Activated B cell treated with CpG ODN at 0.5 μM for 24 hours (primary cell): ENCODE data around the gene SNORC. TPM values are rescaled to one million over a fixed set of nuclear protein-coding genes. Genes with fewer than 3 reads are reported as not detected.

Source experiments
- ATAC-seq: fragments of 200-7000 bp; cut with Tn5 transposase; one replicate; pipeline ENCODE4 v1.10.0; 2021; ENCODE audit warnings: low read depth, mild to moderate bottlenecking, moderate library complexity
- CTCF ChIA-PET: fragments of 350-600 bp; sonication (Branson Sonifier 250); formaldehyde crosslinking; loops from one replicate; lab custom pipeline; 2021; ENCODE audit warnings: antibody characterized with exemption; lab: Charles Lee
- POLR2A ChIA-PET: fragments of 350-600 bp; sonication (Branson Sonifier 250); formaldehyde crosslinking; loops from one replicate; lab custom pipeline; 2021; ENCODE audit warnings: antibody characterized with exemption; lab: Charles Lee
- DNase-seq: peaks from one replicate; pipeline ENCODE4 v3.0.0; 2022
- H3K27ac Mint-ChIP-seq: one replicate; pipeline ENCODE4 v1.8.0; 2020; ENCODE audit warnings: mixed read lengths
- H3K27me3 Mint-ChIP-seq: one replicate; pipeline ENCODE4 v1.8.0; 2021; ENCODE audit warnings: mixed read lengths
- H3K36me3 Mint-ChIP-seq: one replicate; pipeline ENCODE4 v1.8.0; 2021; ENCODE audit warnings: low read depth, mixed read lengths
- H3K4me1 Mint-ChIP-seq: one replicate; pipeline ENCODE4 v1.8.0; 2021; ENCODE audit warnings: mixed read lengths
- H3K4me3 Mint-ChIP-seq: one replicate; pipeline ENCODE4 v1.8.0; 2020; ENCODE audit warnings: mild to moderate bottlenecking, mixed read lengths
- H3K9me3 Mint-ChIP-seq: one replicate; pipeline ENCODE4 v1.8.0; 2020; ENCODE audit warnings: mixed read lengths
- CTCF ChIP-seq: fragments of 200-600 bp; IDR thresholded peaks from one replicate; pipeline ENCODE4 v1.8.0; 2022; ENCODE audit warnings: antibody characterized with exemption, mild to moderate bottlenecking
- intact Hi-C: fragments of 100-400 bp; cut with micrococcal nuclease; formaldehyde crosslinking; loops from one replicate; pipeline ENCODE4 v1.15.1; 2024
- total RNA-seq: library from RNA; stranded (reverse); gene quantifications from 2 replicates; pipeline ENCODE4 v1.2.3, GENCODE V29; 2022

The SNORC gene
- 0.88 and 2.1 TPM in 2 replicates for total RNA-seq

- Mint-ChIP-seq H3K9me3 (no peaks in the 10 kb centered on the region), H3K4me3 (no peak within 1 kb of the TSS), H3K36me3 (no peaks in the 10 kb centered on the region), H3K27ac (no peak within 1 kb of the TSS), H3K4me1 (peaks cover 7% of the 10 kb centered on the region), H3K27me3 (peaks cover 4% of the 10 kb centered on the region)
- CTCF ChIA-PET: interaction anchor here (0.6 kb wide), 1 partner anchor 49 kb away, joined by 4 read pairs; no protein-coding TSS in a partner anchor
- DNase-seq (no peak), ATAC-seq (no peak)
- intact Hi-C loops: no loop called here
- no peak for TF ChIP-seq CTCF
- POLR2A ChIA-PET: interaction anchor here (0.6 kb wide), 1 partner anchor 192 kb away, joined by 4 read pairs; no protein-coding TSS in a partner anchor
Measured at GRCh38 chr2:232870018-232870765, at the start of gene SNORC. TSS of gene SNORC (plus strand) at chr2:232870264. CDS start at chr2:232870342, 78 bp downstream.

- intact Hi-C loops: no loop called here
- H3K4me1 Mint-ChIP-seq: no peaks in the 10 kb centered on the region
- DNase-seq: no peak
- H3K36me3 Mint-ChIP-seq: peaks cover 78% of the 10 kb centered on the region
- POLR2A ChIA-PET: no interaction called here
- H3K4me3 Mint-ChIP-seq: no peak overlapping the region
- no peaks in the 10 kb centered on the region for H3K9me3 Mint-ChIP-seq
- H3K27me3 Mint-ChIP-seq: no peaks in the 10 kb centered on the region
- ATAC-seq: no peak
- TF ChIP-seq CTCF: no peak
- CTCF ChIA-PET: no interaction called here
- no peak overlapping the region for H3K27ac Mint-ChIP-seq
Measured at GRCh38 chr2:232829988-232830387, 40.1 kb upstream of the SNORC start.

GRCh38 chr2:232831496-232831895, 38.6 kb upstream of the SNORC start:
- Mint-ChIP-seq H3K27ac (no peak overlapping the region), H3K9me3 (no peaks in the 10 kb centered on the region)
- CTCF ChIA-PET: no interaction called here

GRCh38 chr2:232833830-232834229, 36.2 kb upstream of the SNORC start:
- intact Hi-C loops: no loop called here
- Mint-ChIP-seq H3K9me3 (no peaks in the 10 kb centered on the region), H3K27me3 (no peaks in the 10 kb centered on the region), H3K4me3 (no peak overlapping the region), H3K36me3 (peaks cover 83% of the 10 kb centered on the region), H3K4me1 (peaks cover 17% of the 10 kb centered on the region), H3K27ac (no peak overlapping the region)
- DNase-seq (no peak), ATAC-seq (no peak)
- ChIA-PET POLR2A (interaction anchor here (0.6 kb wide), 1 partner anchor 360 kb away, joined by 3 read pairs; no protein-coding TSS in a partner anchor), CTCF (no interaction called here)
- TF ChIP-seq CTCF: no peak

More at GRCh38 chr2:232831496-232831895, 38.6 kb upstream of the SNORC start:
- DNase-seq (no peak), ATAC-seq (no peak)
- no peaks in the 10 kb centered on the region for H3K27me3 Mint-ChIP-seq
- peaks cover 75% of the 10 kb centered on the region for H3K36me3 Mint-ChIP-seq
- intact Hi-C loops: no loop called here
- H3K4me3 Mint-ChIP-seq: no peak overlapping the region
- POLR2A ChIA-PET: no interaction called here
- no peak for TF ChIP-seq CTCF
- no peaks in the 10 kb centered on the region for H3K4me1 Mint-ChIP-seq

- DNase-seq (no peak), ATAC-seq (no peak)
- TF ChIP-seq CTCF: no peak
- intact Hi-C loops: loop anchor here (5.0 kb wide), 1 partner anchor 417 kb away; the partner anchor contains the start of gene ATG16L1
- peaks cover 82% of the 10 kb centered on the region for H3K36me3 Mint-ChIP-seq
- H3K4me1 Mint-ChIP-seq: peaks cover 32% of the 10 kb centered on the region
- H3K9me3 Mint-ChIP-seq: no peaks in the 10 kb centered on the region
- ChIA-PET POLR2A (no interaction called here), CTCF (no interaction called here)
- H3K4me3 Mint-ChIP-seq: no peak overlapping the region
- no peak overlapping the region for H3K27ac Mint-ChIP-seq
- no peaks in the 10 kb centered on the region for H3K27me3 Mint-ChIP-seq
Measured at GRCh38 chr2:232835687-232836208, 34.3 kb upstream of the SNORC start.
